HEK293 (cell line): ENCODE data around the gene PRIMPOL.

Source experiments
- CTCF ChIA-PET: fragments of 350-600 bp; formaldehyde crosslinking; extraction: SDS; loops from one replicate; lab custom pipeline; 2021; ENCODE audit warnings: antibody characterized with exemption; lab: Yijun Ruan, JAX
- POLR2A ChIA-PET: fragments of 300-600 bp; formaldehyde crosslinking; extraction: SDS; loops from one replicate; lab custom pipeline; 2020; ENCODE audit warnings: antibody characterized with exemption, inconsistent platforms; lab: Yijun Ruan, JAX
- H3K27ac ChIP-seq: fragments of 200-500 bp; sonication (Bioruptor generic); 2 replicates; pipeline ENCODE4 v1.5.1; 2014; ENCODE audit warnings: low read depth, low read length, control low read depth, inconsistent platforms; ENCODE audit errors: extremely low read depth
- H3K36me3 ChIP-seq, 2 experiments: fragments of 200-500 bp in 1 of 2; sonication (Bioruptor generic) in 1 of 2; 1 replicate in 1 of 2; 2 replicates in 1 of 2; pipeline ENCODE4 v1.5.1; 2014 to 2017; ENCODE audit warnings: inconsistent platforms in 2 of 2, low read length in 2 of 2; ENCODE audit not compliant: control insufficient read depth in 2 of 2, insufficient read depth in 1 of 2
- H3K4me1 ChIP-seq: fragments of 200-500 bp; sonication (Bioruptor generic); 2 replicates; pipeline ENCODE4 v1.5.1; 2014; ENCODE audit warnings: mild to moderate bottlenecking, low read length, inconsistent platforms; ENCODE audit not compliant: control insufficient read depth, insufficient read depth
- H3K4me3 ChIP-seq: 2 replicates; pipeline ENCODE4 v1.5.1; 2011; ENCODE audit warnings: low read depth, mild to moderate bottlenecking, control low read depth, low read length, moderate library complexity
- H3K9me3 ChIP-seq: fragments of 200-500 bp; sonication (Bioruptor generic); 2 replicates; pipeline ENCODE4 v1.5.1; 2014; ENCODE audit warnings: low read depth, low read length, inconsistent platforms; ENCODE audit not compliant: control insufficient read depth, insufficient read depth
- BCL11B ChIP-seq: fragments of 450-650 bp; formaldehyde crosslinking; IDR thresholded peaks from 2 replicates; pipeline ENCODE4 v1.5.1; 2016; ENCODE audit warnings: low read depth, missing biosample characterization, missing genetic modification characterization
- GLI4 ChIP-seq: fragments of 450-650 bp; formaldehyde crosslinking; IDR thresholded peaks from 2 replicates; pipeline ENCODE4 v1.5.1; 2016; ENCODE audit warnings: missing biosample characterization, missing genetic modification characterization
- HOXA7 ChIP-seq: sonication (generic); formaldehyde crosslinking; IDR thresholded peaks from 2 replicates; pipeline ENCODE4 v1.8.1; 2022; ENCODE audit warnings: missing genetic modification reagents, borderline replicate concordance
- IKZF3 ChIP-seq: fragments of 450-650 bp; IDR thresholded peaks from 2 replicates; pipeline ENCODE4 v1.5.0; 2018; ENCODE audit warnings: missing biosample characterization, mild to moderate bottlenecking, missing genetic modification characterization, moderate library complexity
- KLF10 ChIP-seq: fragments of 450-650 bp; IDR thresholded peaks from 2 replicates; pipeline ENCODE4 v1.5.1; 2018; ENCODE audit warnings: missing biosample characterization, mild to moderate bottlenecking, missing genetic modification characterization
- KLF16 ChIP-seq: fragments of 450-650 bp; formaldehyde crosslinking; IDR thresholded peaks from 2 replicates; pipeline ENCODE4 v1.5.1; 2017; ENCODE audit warnings: missing biosample characterization, missing genetic modification characterization
- PRDM1 ChIP-seq: fragments of 450-650 bp; formaldehyde crosslinking; IDR thresholded peaks from 2 replicates; pipeline ENCODE4; 2016; ENCODE audit warnings: missing biosample characterization, missing genetic modification characterization
- SP3 ChIP-seq: fragments of 450-650 bp; formaldehyde crosslinking; IDR thresholded peaks from 2 replicates; pipeline ENCODE4 v1.5.1; 2016; ENCODE audit warnings: missing biosample characterization, missing genetic modification characterization
- SP7 ChIP-seq: fragments of 450-650 bp; formaldehyde crosslinking; IDR thresholded peaks from 2 replicates; pipeline ENCODE4 v1.5.1; 2016; ENCODE audit warnings: missing biosample characterization, missing genetic modification characterization
- TCF7L2 ChIP-seq: IDR thresholded peaks from 2 replicates; pipeline ENCODE4 v1.6.1; 2011; ENCODE audit warnings: low read depth, mild to moderate bottlenecking, inconsistent platforms, low read length, moderate library complexity, borderline replicate concordance
- ZNF169 ChIP-seq: fragments of 450-650 bp; formaldehyde crosslinking; IDR thresholded peaks from 2 replicates; pipeline ENCODE4 v1.5.1; 2016; ENCODE audit warnings: missing biosample characterization, missing genetic modification characterization
- ZNF239 ChIP-seq: fragments of 450-650 bp; formaldehyde crosslinking; IDR thresholded peaks from 2 replicates; pipeline ENCODE4 v1.5.1; 2016; ENCODE audit warnings: missing biosample characterization, missing genetic modification characterization
- ZNF354C ChIP-seq: fragments of 450-650 bp; formaldehyde crosslinking; IDR thresholded peaks from 2 replicates; pipeline ENCODE4 v1.5.1; 2016; ENCODE audit warnings: missing biosample characterization, missing genetic modification characterization, low read depth, borderline replicate concordance
- ZNF37A ChIP-seq: fragments of 450-650 bp; IDR thresholded peaks from 2 replicates; pipeline ENCODE4 v1.5.1; 2018; ENCODE audit warnings: missing biosample characterization, missing genetic modification characterization
- ZNF426 ChIP-seq: fragments of 450-650 bp; formaldehyde crosslinking; IDR thresholded peaks from 2 replicates; pipeline ENCODE4 v1.5.1; 2017; ENCODE audit warnings: missing biosample characterization, missing genetic modification characterization, mild to moderate bottlenecking, inconsistent platforms, moderate library complexity
- ZNF433 ChIP-seq: fragments of 450-650 bp; formaldehyde crosslinking; IDR thresholded peaks from 2 replicates; pipeline ENCODE4 v1.5.1; 2016; ENCODE audit warnings: missing biosample characterization, missing genetic modification characterization, low read depth
- ZNF558 ChIP-seq: fragments of 450-650 bp; formaldehyde crosslinking; IDR thresholded peaks from 2 replicates; pipeline ENCODE4 v1.5.1; 2016; ENCODE audit warnings: missing biosample characterization, missing genetic modification characterization
- ZNF596 ChIP-seq: fragments of 450-650 bp; IDR thresholded peaks from 2 replicates; pipeline ENCODE4 v1.5.0; 2018; ENCODE audit warnings: missing biosample characterization, mild to moderate bottlenecking, missing genetic modification characterization, moderate library complexity
- ZNF621 ChIP-seq: fragments of 450-650 bp; formaldehyde crosslinking; IDR thresholded peaks from 2 replicates; pipeline ENCODE4 v1.5.1; 2017; ENCODE audit warnings: missing biosample characterization, missing genetic modification characterization
- ZNF658 ChIP-seq: fragments of 450-650 bp; formaldehyde crosslinking; IDR thresholded peaks from 2 replicates; pipeline ENCODE4; 2016; ENCODE audit warnings: missing biosample characterization, missing genetic modification characterization
- ZNF677 ChIP-seq: fragments of 450-650 bp; IDR thresholded peaks from 2 replicates; pipeline ENCODE4 v1.5.0; 2018; ENCODE audit warnings: missing biosample characterization, mild to moderate bottlenecking, missing genetic modification characterization, moderate library complexity
- ZNF701 ChIP-seq: fragments of 450-650 bp; formaldehyde crosslinking; IDR thresholded peaks from 2 replicates; pipeline ENCODE4 v1.5.1; 2016; ENCODE audit warnings: missing biosample characterization, missing genetic modification characterization
- ZNF843 ChIP-seq: fragments of 450-650 bp; formaldehyde crosslinking; IDR thresholded peaks from 2 replicates; pipeline ENCODE4 v1.5.1; 2016; ENCODE audit warnings: missing biosample characterization, missing genetic modification characterization
- TF ChIP-seq, protein P1 (sequence below): fragments of 450-650 bp; formaldehyde crosslinking; IDR thresholded peaks from 2 replicates; pipeline ENCODE4 v1.5.1; 2016; ENCODE audit warnings: missing biosample characterization, missing genetic modification characterization
- TF ChIP-seq, protein P2 (sequence below): fragments of 450-650 bp; formaldehyde crosslinking; IDR thresholded peaks from 2 replicates; pipeline ENCODE4 v1.5.1; 2016; ENCODE audit warnings: missing biosample characterization, missing genetic modification characterization
- TF ChIP-seq, protein P3 (sequence below): fragments of 450-650 bp; formaldehyde crosslinking; IDR thresholded peaks from 2 replicates; pipeline ENCODE4 v1.5.1; 2016; ENCODE audit warnings: missing biosample characterization, missing genetic modification characterization
- TF ChIP-seq, protein P4 (sequence below): fragments of 450-650 bp; formaldehyde crosslinking; IDR thresholded peaks from 2 replicates; pipeline ENCODE4 v1.5.1; 2016; ENCODE audit warnings: missing biosample characterization, missing genetic modification characterization, low read depth
- TF ChIP-seq, protein P5 (sequence below): IDR thresholded peaks from 2 replicates; pipeline ENCODE4 v1.6.1; 2011; ENCODE audit warnings: mild to moderate bottlenecking, low read depth, low read length, borderline replicate concordance

PRIMPOL gene

DNA sequence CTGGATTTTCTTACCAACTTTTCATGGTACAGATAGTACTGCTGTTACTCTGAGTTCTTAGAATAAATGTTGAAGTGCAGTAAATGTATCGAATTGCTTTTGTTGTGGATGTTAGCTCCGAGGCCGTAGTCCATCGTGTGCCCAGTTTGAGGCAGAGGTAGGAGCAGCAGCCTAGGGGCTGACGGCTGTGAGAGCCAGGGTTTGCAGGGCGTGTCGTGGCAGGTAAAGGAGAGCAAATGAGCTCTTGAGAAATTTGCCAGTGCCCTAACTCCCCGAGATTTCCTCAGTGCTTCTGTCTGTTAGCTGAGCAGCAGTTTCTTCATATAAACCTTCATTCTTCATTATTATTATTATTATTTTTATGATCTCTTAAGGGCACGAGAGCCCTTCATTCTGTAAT is 21.6 kb downstream of the PRIMPOL start:
- peaks cover 0 to 67% of the 10 kb centered on the region in 2 experiments; a peak in 2 of 3 replicates for H3K36me3 ChIP-seq
- H3K4me1 ChIP-seq, result no peaks in the 10 kb centered on the region
- H3K9me3 ChIP-seq, result no peaks in the 10 kb centered on the region
- TF ChIP-seq ZNF677 (tag by site-specific recombination), result no peak
- TF ChIP-seq ZNF239, result no peak
- TF ChIP-seq, protein P1, sequence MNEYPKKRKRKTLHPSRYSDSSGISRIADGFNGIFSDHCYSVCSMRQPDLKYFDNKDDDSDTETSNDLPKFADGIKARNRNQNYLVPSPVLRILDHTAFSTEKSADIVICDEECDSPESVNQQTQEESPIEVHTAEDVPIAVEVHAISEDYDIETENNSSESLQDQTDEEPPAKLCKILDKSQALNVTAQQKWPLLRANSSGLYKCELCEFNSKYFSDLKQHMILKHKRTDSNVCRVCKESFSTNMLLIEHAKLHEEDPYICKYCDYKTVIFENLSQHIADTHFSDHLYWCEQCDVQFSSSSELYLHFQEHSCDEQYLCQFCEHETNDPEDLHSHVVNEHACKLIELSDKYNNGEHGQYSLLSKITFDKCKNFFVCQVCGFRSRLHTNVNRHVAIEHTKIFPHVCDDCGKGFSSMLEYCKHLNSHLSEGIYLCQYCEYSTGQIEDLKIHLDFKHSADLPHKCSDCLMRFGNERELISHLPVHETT (tag by site-specific recombination), result no peak
- no peak for TF ChIP-seq HOXA7 (CRISPR knock-in tag)
- TF ChIP-seq, protein P2, sequence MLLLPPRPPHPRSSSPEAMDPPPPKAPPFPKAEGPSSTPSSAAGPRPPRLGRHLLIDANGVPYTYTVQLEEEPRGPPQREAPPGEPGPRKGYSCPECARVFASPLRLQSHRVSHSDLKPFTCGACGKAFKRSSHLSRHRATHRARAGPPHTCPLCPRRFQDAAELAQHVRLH (tag by site-specific recombination), result no peak
- no peak for TF ChIP-seq KLF10 (tag by site-specific recombination)
- no peak for TF ChIP-seq ZNF658 (tag by site-specific recombination)
- TF ChIP-seq PRDM1, result no peak
- TF ChIP-seq, protein P3, sequence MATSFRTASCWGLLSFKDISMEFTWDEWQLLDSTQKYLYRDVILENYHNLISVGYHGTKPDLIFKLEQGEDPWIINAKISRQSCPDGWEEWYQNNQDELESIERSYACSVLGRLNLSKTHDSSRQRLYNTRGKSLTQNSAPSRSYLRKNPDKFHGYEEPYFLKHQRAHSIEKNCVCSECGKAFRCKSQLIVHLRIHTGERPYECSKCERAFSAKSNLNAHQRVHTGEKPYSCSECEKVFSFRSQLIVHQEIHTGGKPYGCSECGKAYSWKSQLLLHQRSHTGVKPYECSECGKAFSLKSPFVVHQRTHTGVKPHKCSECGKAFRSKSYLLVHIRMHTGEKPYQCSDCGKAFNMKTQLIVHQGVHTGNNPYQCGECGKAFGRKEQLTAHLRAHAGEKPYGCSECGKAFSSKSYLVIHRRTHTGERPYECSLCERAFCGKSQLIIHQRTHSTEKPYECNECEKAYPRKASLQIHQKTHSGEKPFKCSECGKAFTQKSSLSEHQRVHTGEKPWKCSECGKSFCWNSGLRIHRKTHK (tag by site-specific recombination), result no peak
- TF ChIP-seq ZNF426, result no peak
- TF ChIP-seq KLF16 (tag by site-specific recombination), result no peak
- TF ChIP-seq ZNF701 (tag by site-specific recombination), result no peak
- TF ChIP-seq, protein P4, sequence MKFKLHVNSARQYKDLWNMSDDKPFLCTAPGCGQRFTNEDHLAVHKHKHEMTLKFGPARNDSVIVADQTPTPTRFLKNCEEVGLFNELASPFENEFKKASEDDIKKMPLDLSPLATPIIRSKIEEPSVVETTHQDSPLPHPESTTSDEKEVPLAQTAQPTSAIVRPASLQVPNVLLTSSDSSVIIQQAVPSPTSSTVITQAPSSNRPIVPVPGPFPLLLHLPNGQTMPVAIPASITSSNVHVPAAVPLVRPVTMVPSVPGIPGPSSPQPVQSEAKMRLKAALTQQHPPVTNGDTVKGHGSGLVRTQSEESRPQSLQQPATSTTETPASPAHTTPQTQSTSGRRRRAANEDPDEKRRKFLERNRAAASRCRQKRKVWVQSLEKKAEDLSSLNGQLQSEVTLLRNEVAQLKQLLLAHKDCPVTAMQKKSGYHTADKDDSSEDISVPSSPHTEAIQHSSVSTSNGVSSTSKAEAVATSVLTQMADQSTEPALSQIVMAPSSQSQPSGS (tag by site-specific recombination), result no peak
- TF ChIP-seq SP7 (tag by site-specific recombination), result no peak
- no peak for TF ChIP-seq ZNF558 (tag by site-specific recombination)
- TF ChIP-seq ZNF37A, result no peak
- no peak for TF ChIP-seq GLI4 (tag by site-specific recombination)
- no peak for TF ChIP-seq BCL11B (tag by site-specific recombination)
- TF ChIP-seq, all 188 proteins: peak for 0
- no peak overlapping the region for H3K4me3 ChIP-seq
- CTCF ChIA-PET, result interaction anchor here (0.6 kb wide), 1 partner anchor 168 kb away, joined by 3 read pairs; no protein-coding TSS in a partner anchor
- POLR2A ChIA-PET, result no interaction called here
- H3K27ac ChIP-seq, result no peak overlapping the region

DNA sequence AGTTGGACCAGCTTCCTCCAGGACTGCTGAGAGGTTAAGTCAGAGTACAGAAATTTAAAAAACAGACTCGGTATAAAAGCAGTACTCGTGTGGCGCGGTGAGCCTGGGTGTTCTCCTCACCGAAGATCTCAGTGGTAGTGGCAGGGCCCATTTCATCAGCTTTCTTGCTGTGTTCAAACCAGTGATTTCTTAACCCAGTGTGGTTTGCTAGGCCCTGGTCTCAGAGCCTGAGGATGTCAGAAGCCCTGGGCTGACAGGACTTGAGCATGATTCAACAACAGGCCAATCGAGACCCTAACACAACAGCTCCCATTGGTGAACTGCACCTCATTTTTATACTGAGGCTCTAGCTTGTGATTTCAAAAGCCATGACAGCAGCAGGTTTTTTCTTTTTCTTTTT is 23.2 kb downstream of the PRIMPOL start:
- Histone ChIP-seq H3K4me3 (no peak overlapping the region), H3K36me3 (peaks cover 0 to 53% of the 10 kb centered on the region in 2 experiments; a peak in 2 of 3 replicates), H3K27ac (no peak overlapping the region), H3K4me1 (no peaks in the 10 kb centered on the region), H3K9me3 (no peaks in the 10 kb centered on the region)
- ChIA-PET POLR2A (no interaction called here), CTCF (no interaction called here)
- no peak for TF ChIP-seq ZNF621
- TF ChIP-seq SP3, result no peak

DNA sequence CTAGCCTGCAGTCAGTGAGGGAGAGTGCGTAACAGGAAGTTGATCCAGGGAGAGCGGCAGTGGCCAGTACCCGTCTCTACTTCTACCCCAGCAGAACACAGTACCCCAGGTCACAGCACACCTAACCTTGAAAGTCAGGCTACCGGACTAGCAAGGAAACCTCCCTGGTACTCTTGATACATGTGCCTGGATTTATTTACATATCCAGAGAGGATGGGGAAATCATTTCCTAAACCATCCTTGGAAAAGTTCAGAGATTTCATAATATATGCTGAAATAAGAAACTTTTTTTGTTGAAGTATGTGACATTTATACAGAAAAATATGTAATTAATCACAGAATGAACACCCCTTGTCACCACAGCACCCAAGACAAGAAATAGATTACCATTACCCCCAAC is 24.5 kb downstream of the PRIMPOL start:
- no peaks in the 10 kb centered on the region for H3K4me1 ChIP-seq
- no peak overlapping the region for H3K27ac ChIP-seq
- peaks cover 6 to 41% of the 10 kb centered on the region in 2 experiments; a peak in 2 of 3 replicates for H3K36me3 ChIP-seq
- ChIA-PET POLR2A (no interaction called here), CTCF (no interaction called here)
- no peak overlapping the region for H3K4me3 ChIP-seq
- no peaks in the 10 kb centered on the region for H3K9me3 ChIP-seq
- TF ChIP-seq ZNF169 (tag by site-specific recombination) (no peak), TCF7L2 (no peak), IKZF3 (no peak), ZNF433 (no peak), ZNF596 (no peak), ZNF354C (no peak), ZNF843 (no peak)
- TF ChIP-seq, protein P5, sequence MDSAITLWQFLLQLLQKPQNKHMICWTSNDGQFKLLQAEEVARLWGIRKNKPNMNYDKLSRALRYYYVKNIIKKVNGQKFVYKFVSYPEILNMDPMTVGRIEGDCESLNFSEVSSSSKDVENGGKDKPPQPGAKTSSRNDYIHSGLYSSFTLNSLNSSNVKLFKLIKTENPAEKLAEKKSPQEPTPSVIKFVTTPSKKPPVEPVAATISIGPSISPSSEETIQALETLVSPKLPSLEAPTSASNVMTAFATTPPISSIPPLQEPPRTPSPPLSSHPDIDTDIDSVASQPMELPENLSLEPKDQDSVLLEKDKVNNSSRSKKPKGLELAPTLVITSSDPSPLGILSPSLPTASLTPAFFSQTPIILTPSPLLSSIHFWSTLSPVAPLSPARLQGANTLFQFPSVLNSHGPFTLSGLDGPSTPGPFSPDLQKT, result no peak
